Stimulated activated CD8-positive, alpha-beta memory T cell treated with anti-CD3 and anti-CD28 coated beads, Interleukin-15, amount 100 ng/mL, for 4 hours (primary cell): Measurements from ENCODE around the gene TAPT1.
"Not testable (repeated sequence)": the region's sequence is repeated elsewhere in the genome, so short reads cannot be mapped to it uniquely, and the experiment has no call there.

ENCODE experiments used
- DNase-seq, 2 donors: peaks; one replicate each; pipeline ENCODE4 v3.0.0-alpha.2; 2020; ENCODE audit warnings: low read depth in 2 of 2

The TAPT1 gene

GRCh38 chr4:16169490-16169889 is 56.8 kb downstream of the TAPT1 start:
- DNase-seq = no peak

- no peak for DNase-seq
These were observed 57.4 kb downstream of the TAPT1 start for GRCh38 chr4:16168710-16169388.

GRCh38 chr4:16168144-16168543 is 58.1 kb downstream of the TAPT1 start:
- no peak for DNase-seq

GRCh38 chr4:16165931-16166330 is 60.3 kb downstream of the TAPT1 start:
- no peak for DNase-seq

GRCh38 chr4:16162891-16163290 is 63.4 kb downstream of the TAPT1 start:
- DNase-seq = no peak

- DNase-seq = no peak
These were observed 64.3 kb downstream of the TAPT1 start for GRCh38 chr4:16161851-16162408.

- no peak for DNase-seq
These were observed 65.8 kb downstream of the TAPT1 start for GRCh38 chr4:16160457-16160856.

GRCh38 chr4:16159286-16159685 is 67.0 kb downstream of the TAPT1 start:
- no peak for DNase-seq

GRCh38 chr4:16158504-16158852 is 67.8 kb downstream of the TAPT1 start:
- DNase-seq = no peak

GRCh38 chr4:16157609-16158503 is 68.4 kb downstream of the TAPT1 start:
- no peak for DNase-seq

GRCh38 chr4:16155528-16156169 is 70.6 kb downstream of the TAPT1 start:
- DNase-seq = no peak

GRCh38 chr4:16154451-16154850 is 71.8 kb downstream of the TAPT1 start:
- DNase-seq = no peak

GRCh38 chr4:16150716-16151115 is 75.6 kb downstream of the TAPT1 start:
- no peak for DNase-seq

- not testable (repeated sequence) for DNase-seq
These were observed 81.4 kb downstream of the TAPT1 start for GRCh38 chr4:16144913-16145312.

- DNase-seq = no peak
These were observed 83.5 kb downstream of the TAPT1 start for GRCh38 chr4:16142598-16143310.

- DNase-seq = no peak
These were observed 85.4 kb downstream of the TAPT1 start for GRCh38 chr4:16140879-16141249.

GRCh38 chr4:16140231-16140878 is 85.9 kb downstream of the TAPT1 start:
- DNase-seq = no peak

GRCh38 chr4:16139066-16139945 is 87.0 kb downstream of the TAPT1 start:
- no peak for DNase-seq

GRCh38 chr4:16136827-16137226 is 89.4 kb downstream of the TAPT1 start:
- DNase-seq = no peak

- DNase-seq = no peak
These were observed 90.0 kb downstream of the TAPT1 start for GRCh38 chr4:16136311-16136710.
